HG03469 (cell line): Measurements from ENCODE around the gene RBM28.

Experiments
- ATAC-seq: cut with Tn5 transposase; IDR thresholded peaks from one replicate; pipeline ENCODE4 v1.9.1; 2021; ENCODE audit warnings: mild to moderate bottlenecking, moderate library complexity, moderate number of reproducible peaks; ENCODE audit not compliant: unreplicated experiment

RBM28 gene

GRCh38 chr7:128373606-128374005 lies 29.9 kb upstream of the RBM28 start:
- no peak for ATAC-seq

GRCh38 chr7:128370491-128370890 lies 26.8 kb upstream of the RBM28 start:
- ATAC-seq = no peak

DNA sequence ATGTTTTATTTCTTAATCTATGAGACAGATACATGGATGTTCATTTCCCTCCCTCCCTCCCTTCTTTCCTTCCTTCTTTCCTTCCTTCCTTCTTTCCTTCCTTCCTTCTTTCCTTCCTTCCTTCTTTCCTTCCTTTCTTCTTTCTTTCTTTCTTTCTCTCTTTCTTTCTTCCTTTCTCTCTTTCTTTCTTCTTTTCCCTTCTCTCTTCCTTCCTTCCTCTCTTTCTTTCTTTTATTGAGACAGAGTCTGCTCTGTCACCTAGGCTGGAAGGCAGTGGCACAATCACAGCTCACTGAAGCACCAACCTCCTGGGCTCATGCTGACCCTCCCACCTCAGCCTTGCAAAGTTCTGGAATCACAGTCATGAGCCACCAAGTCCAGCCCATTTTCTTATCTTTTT lies 23.3 kb upstream of the RBM28 start:
- no peak for ATAC-seq

DNA sequence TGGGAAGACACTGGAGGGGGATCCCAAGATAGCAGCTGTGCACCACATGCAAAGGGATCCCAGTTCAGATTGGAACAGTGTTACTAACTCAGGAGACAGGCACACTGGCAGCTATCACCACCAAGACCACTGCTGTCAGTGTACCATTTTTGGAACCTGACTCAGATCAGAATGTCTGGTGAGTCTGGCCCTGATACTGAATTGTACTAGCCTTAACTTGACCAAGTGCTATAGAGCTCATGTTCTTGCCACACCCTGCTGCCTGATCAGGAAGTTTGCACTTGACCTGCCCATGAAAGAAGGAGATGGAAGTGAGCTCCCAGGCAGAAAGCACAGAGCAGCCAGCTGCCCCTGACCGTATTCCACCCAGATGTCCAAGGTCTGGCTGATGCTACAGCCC lies 22.6 kb upstream of the RBM28 start:
- no peak for ATAC-seq

DNA sequence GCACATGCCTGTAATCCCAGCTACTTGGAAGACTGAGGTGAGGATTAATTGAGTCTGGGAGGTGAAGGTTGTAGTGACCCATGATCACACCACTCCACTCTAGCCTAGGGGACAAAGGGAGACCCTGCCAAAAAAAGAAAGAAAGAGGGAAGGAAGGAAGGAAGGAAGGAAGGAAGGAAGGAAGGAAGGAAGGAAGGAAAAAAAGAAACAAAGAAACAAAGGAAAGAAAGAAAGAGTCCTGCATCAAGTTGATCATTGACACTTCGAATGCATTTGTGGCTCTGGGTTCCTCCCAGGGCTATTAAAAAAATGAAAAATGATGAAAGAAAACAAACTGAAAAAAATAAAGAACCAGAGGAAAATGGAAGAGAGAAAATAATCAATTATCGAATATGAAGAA lies 21.7 kb upstream of the RBM28 start:
- no peak for ATAC-seq

DNA sequence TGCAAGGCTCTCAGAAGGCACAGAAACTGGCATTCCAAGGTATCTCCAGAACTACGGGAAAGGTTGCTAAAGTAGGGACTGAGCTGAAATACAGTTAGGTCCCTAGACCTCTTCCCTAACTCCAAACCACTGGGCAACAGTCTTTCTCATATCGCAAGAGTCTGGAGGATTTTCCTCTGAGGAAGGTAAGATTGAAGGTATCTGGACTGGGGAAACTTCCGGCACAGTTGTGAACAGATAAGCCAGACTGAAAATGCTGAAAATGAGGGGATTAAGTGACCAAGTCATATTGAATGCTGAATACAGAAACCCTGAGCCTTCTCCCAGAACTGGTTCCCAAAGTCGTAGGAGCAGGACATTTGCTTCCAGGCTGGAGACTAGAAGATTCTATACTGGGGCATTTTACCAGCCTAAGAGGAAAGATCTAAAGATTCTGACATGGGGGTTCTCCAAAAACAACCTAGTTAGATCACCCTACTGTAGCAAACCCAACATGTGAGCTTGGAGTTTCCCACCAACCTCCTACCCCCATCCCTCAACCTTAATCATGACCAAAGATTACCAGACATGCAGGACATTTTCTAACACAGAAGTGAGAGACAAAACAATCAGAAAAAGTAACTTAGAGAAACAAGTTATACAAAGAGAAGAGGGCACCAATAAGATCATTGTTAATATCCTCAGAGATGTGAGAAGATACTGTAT lies 20.6 kb upstream of the RBM28 start:
- ATAC-seq = no peak

GRCh38 chr7:128363261-128363721 lies 19.6 kb upstream of the RBM28 start:
- ATAC-seq = no peak

DNA sequence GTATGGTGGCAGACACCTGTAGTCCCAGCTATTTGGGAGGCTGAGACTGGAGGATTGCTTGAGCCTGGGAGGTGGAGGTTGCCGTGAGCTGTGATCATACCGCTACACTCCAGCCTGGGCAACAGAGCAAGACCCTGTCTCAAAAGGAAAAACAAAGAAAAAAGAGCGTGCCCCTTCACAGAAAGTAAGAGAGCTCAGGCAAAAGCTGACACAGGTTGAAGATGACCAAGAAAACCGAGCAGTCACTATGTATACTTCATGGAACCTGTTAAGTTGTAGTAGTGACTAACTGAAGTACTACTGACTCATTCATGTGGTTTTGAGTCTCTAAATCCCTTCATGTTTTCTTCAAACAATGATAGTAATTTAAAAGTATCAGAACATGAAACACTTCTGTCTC lies 19.0 kb upstream of the RBM28 start:
- no peak for ATAC-seq

DNA sequence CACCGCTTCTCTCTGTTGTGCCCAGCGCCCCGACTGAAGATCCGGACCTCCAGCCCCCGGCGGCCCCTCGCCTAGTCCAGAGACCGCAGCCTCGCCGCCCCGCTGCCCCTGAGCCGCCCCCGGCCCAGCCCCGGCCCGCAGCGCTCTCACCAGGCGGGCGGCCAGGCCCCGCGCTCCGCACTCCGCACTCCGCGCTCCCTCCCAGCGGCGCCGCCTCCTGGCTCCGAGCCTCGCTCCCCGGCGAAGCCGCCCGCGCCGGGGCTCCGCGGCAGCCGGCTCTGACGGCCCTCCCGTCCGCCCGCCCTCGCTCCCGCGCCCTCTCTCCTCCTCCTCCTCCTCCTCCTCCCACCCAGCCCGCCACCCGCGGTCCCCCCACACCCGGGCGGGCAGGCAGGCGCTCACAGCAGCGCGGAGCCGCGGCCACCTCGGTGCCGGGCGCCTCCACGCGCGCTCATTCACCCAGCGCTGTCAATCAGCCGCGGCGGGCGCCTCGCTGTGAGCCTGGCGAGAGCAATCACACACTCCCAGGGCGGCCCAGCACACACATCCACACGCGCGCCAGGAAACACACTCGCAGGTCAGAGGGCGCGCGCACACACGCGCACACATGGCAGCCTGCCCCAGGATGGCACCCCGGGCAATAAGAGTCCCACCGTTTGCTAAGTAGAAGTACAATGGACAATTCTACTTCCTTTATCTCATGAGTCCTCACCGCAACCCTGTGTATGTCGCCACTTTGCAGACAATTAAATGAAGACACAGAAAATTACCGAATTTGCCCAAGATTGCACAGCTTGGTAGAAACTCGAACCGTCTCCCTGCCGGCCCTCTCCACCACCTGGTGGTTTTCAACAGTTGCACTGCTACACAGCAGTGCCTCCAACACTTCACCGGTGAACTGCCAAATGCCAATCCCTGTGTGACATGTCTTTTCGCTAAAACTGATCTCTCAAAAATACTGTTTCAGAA lies 18.0 kb upstream of the RBM28 start, which contains the start of gene PRRT4:
Gene PRRT4 (minus strand): TSS at position 280 of the 969 bp plus-strand sequence.
- ATAC-seq = no peak

GRCh38 chr7:128360359-128360678 lies 16.6 kb upstream of the RBM28 start:
- no peak for ATAC-seq

DNA sequence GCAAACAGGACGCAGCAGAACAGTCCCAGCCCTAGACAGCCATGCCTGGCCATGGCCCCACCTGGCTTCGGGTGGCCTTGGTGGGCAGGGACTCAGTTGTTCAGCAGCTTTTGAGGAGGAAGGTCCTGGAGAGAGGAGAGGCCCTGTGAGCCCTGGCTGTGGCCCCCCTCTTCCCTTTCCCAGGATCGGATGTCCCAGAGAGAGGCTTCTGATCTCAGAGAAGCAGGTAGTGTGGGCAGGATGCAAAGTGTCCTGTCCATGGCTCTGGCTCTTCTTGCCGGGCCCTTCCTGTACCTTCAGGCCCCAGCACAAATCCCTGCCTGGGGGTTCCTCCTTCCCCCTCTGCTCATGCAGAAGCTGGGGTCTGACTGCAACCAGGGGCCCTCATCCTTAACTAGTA lies 16.2 kb upstream of the RBM28 start:
- no peak for ATAC-seq

DNA sequence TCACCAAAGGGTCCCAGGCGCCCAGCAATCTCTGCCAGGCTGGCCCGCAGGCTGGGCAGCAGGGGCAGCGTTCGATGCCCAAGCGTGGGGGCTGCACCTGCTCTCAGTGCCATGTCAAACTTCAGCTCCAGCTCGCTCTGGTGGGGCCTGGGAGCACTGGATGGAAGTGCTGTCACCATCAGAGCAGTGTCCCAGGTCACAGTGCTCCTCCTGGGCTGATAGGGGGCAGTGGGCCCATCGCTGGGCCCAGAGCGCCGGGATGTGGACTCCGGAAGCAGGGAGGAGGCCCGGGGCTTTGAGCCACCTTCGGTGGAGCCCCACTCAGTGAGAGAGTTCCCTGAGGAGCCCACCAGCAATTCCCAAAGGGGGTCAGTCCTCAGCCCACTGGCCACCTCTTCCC lies 15.6 kb upstream of the RBM28 start:
- no peak for ATAC-seq

DNA sequence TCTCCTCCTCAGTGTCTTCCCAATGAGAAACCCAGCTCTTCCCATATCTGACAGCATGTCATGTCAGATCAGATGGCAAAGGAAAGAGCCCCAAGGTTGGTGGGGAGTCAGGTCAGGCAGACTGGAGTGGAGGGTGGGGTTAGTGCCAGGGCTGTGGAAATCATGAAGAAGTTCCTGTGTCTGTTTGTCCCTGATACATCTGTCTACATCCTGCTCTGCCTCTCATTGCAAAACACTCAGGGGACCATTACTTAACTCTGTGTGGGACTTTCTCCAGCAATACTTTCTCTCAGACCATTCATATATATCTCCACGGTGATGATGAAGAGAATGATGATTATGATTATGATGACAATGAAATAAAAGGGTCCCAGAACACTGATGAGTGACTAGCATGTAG lies 14.5 kb upstream of the RBM28 start:
- ATAC-seq = no peak

DNA sequence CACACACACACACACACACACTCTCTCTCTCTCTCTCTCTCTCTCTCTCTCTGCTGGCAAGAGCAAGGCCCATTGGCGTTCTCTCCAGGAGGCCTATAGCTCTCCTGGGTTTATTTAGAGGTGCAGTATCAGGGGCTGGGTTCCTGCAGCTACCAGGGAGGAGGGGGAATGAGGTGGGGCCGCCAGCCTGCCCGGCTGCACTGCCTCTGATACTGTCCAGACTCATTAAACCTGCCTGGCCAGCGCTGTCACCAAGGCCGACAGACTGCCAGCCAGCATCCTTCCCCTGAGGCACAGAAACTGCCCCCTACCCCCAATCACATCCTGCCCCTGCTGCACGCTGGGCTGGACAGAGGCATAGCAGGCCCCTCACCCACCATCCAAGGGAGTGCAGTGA lies 13.5 kb upstream of the RBM28 start:
- ATAC-seq = no peak

GRCh38 chr7:128356546-128357216 lies 13.0 kb upstream of the RBM28 start:
- ATAC-seq = no peak

DNA sequence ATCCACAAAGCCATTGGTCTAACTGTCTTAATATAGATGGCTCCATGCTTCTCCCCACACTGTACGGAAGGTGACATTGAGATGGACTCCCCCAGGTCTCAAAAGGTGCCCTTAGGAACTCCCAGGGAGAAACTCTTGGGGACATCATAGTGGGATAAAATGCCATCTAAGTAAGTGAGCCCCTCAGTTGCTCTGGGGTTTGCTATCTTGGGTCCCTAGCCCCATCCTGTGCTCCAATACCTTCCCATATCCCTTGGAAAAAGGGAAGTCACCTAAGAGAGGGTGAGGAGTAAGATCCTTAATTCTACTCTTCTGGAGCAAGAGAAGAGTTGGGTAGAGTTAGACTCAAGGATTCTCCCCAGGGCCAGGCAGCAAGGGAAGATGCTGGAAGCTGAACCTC lies 9.9 kb upstream of the RBM28 start:
- ATAC-seq = no peak

DNA sequence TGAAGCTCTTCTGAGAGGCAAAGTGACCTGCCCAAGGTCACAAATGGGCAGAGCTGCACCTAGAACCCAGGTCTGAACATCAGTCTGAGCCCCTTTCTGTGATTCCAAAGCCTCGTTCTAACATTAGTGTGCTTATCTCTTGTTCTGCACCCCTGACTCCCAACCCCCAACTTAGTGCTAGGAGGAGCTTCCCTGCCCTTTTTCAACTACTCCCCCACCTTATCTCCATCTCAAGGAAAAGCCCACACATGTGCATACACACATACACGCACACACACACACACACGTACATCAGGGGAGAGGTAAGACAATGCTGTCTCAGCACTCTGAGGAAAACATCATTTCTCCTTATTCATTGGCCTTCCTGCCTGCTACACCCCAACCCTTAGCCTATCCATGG lies 9.5 kb upstream of the RBM28 start:
- ATAC-seq = no peak

GRCh38 chr7:128352636-128353035 lies 8.9 kb upstream of the RBM28 start:
- no peak for ATAC-seq

GRCh38 chr7:128352153-128352537 lies 8.4 kb upstream of the RBM28 start:
- ATAC-seq = no peak

DNA sequence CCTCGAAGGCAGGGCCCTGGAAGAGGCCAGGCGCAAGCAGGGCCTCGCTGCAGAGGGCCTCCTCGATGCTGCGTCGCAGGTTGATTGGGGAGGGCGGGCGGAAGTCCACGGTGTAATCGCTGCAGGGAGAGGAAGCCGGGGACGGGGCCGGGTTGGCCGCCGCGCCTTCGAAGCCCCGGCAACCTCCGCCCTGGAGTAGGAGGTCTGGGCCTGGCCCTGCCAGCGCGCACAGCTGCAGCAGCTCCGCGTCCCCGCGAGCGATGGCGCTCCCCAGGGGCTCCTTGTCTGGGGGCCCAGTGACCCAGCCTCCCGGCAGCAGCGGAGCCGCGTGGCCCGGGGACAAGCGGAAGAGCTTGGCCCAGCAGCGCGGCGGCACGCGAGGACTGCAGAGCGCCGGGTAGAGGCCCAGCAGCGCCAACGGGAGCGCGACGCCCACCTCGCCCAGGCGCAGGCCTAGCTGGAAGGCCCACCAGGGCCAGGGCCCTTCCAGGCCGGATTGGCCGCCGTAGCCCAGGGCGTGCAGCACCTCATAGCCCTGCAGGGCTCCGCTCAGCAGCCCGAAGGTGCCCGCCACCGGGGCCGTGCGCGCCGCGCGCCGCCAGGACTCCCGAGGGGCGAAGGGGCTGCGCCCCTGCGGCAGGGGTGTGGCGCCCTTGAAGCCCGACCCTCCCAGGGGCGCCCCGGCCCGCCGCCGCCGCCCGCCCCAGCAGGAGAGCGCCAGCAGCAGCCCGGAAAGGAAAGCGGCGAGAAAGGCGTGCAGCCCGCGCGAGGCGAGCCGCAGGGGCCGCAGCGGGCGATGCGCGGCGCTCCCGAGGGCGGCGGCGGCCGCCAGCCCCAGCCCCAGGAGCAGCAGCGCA lies 7.8 kb upstream of the RBM28 start:
- no peak for ATAC-seq
